ENCODE data around the gene CCDC187. TPM values are rescaled to one million over a fixed set of nuclear protein-coding genes. Genes with fewer than 3 reads are reported as not detected.

The CCDC187 gene
- total RNA-seq, 1 donor from 2014 or later: not detected

DNA sequence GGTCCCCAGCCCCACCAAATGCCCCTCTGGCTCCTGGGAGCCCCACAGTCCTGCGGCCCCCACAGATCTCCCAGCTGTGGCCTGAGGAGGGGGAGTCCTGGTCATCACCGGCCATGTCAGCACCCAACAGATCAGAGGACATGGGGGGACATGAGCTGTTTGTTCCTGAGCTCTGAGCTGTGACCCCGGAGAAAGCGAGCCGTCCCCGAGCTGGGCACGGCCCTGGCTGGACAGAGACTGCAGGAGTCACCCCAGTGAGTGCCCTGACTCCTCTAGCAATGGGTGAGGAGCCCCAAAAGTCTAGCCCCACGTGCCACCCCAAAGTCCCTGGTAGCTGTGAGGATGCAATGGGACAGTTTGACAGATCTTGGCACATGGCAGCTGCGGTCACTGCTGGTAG is 25.7 kb downstream of the CCDC187 start:
- intact Hi-C loops (cut with DNase I): no loop called here
- H3K27ac ChIP-seq: no peak overlapping the region
- H3K27me3 ChIP-seq: no peaks in the 10 kb centered on the region
- no peaks in the 10 kb centered on the region for H3K36me3 ChIP-seq
- no peak overlapping the region for H3K4me3 ChIP-seq
- no peaks in the 10 kb centered on the region for H3K9me3 ChIP-seq
- H3K4me1 ChIP-seq: no peaks in the 10 kb centered on the region
- TF ChIP-seq POLR2AphosphoS5 (IDR thresholded peaks at IDR 0.05; ENCODE audit: insufficient read depth in 1 of 2, low read depth in 1 of 2): no peak
- no peak for DNase-seq (ENCODE audit: extremely low spot score in 2 of 2)

DNA sequence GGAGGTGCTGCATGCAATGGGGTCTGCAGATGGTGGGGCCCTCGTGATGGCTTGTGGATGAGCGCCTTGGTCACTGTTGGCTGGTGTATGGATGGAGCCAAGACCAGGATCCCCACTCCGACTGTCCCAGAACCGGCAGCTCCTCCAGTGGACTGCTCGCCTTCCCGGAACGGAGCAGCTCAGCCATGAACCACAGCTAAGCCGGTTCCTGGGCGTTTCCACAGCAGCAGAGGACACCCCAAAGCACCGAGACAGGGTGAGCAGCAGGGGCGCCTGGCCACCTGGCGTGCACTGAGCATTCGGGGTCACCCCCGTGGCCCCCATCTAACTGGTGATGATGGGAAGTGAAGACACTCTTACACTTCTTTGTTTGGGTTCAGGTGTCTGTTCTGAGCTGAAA is 26.1 kb downstream of the CCDC187 start:
- H3K9me3 ChIP-seq: no peaks in the 10 kb centered on the region
- H3K4me1 ChIP-seq: no peaks in the 10 kb centered on the region
- H3K27ac ChIP-seq: no peak overlapping the region
- no peaks in the 10 kb centered on the region for H3K36me3 ChIP-seq
- TF ChIP-seq POLR2A (IDR thresholded peaks at IDR 0.05) (no peak), POLR2AphosphoS5 (IDR thresholded peaks at IDR 0.05; ENCODE audit: insufficient read depth in 1 of 2, low read depth in 1 of 2) (no peak)
- TF ChIP-seq, protein P1, sequence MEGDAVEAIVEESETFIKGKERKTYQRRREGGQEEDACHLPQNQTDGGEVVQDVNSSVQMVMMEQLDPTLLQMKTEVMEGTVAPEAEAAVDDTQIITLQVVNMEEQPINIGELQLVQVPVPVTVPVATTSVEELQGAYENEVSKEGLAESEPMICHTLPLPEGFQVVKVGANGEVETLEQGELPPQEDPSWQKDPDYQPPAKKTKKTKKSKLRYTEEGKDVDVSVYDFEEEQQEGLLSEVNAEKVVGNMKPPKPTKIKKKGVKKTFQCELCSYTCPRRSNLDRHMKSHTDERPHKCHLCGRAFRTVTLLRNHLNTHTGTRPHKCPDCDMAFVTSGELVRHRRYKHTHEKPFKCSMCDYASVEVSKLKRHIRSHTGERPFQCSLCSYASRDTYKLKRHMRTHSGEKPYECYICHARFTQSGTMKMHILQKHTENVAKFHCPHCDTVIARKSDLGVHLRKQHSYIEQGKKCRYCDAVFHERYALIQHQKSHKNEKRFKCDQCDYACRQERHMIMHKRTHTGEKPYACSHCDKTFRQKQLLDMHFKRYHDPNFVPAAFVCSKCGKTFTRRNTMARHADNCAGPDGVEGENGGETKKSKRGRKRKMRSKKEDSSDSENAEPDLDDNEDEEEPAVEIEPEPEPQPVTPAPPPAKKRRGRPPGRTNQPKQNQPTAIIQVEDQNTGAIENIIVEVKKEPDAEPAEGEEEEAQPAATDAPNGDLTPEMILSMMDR (IDR thresholded peaks at IDR 0.05): no peak
- H3K4me3 ChIP-seq: no peak overlapping the region
- DNase-seq (ENCODE audit: extremely low spot score in 2 of 2): no peak
- intact Hi-C loops (cut with DNase I): no loop called here
- no peaks in the 10 kb centered on the region for H3K27me3 ChIP-seq

GRCh38 chr9:136276716-136277115 is 27.2 kb downstream of the CCDC187 start:
- Histone ChIP-seq H3K27ac (no peak overlapping the region), H3K36me3 (no peaks in the 10 kb centered on the region), H3K27me3 (no peaks in the 10 kb centered on the region), H3K4me3 (no peak overlapping the region), H3K9me3 (no peaks in the 10 kb centered on the region), H3K4me1 (no peaks in the 10 kb centered on the region)
- TF ChIP-seq POLR2AphosphoS5 (IDR thresholded peaks at IDR 0.05; ENCODE audit: insufficient read depth in 1 of 2, low read depth in 1 of 2) (no peak), POLR2A (IDR thresholded peaks at IDR 0.05) (no peak)
- TF ChIP-seq, protein P1 (IDR thresholded peaks at IDR 0.05): no peak
- intact Hi-C loops (cut with DNase I): no loop called here
- DNase-seq (ENCODE audit: extremely low spot score in 2 of 2): no peak

DNA sequence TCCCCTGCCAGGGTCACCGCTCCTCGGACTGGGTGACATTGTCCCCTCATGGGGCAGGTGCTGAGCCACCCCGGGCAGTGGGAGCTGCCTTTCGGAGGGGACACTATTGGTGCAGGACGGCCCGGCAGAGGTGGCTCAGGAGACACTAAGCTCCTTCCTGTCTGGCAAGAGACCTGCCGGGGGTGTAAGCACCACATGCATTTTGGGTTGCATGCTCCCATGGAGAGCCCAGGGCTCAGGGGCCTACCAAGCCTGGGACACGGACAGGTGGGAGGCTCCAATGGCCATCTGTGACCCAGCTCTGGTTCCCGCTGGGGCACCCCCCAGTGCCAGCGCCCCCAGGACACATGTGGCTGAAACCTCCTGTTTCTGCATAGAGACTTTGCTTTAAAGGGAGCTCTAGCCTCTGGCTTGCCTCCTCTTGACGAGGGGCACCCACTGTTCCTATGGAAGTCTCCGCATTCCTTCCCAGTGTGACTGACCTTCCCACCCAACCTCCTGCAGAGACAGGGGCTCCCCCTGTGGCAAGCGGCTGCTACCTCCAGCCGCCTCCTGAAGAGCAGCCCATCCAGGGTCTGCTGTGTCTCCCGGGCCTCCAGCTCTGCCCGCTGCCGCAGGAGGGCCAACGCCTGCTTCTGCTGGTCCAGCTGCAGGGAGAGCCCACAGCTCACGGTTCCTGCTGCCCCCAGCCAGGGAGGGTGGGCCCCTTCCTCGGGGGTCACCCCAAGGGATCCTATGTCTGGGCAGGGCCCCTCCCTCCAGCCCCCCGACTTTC is 28.1 kb downstream of the CCDC187 start:
- Histone ChIP-seq H3K27ac (no peak overlapping the region), H3K4me3 (no peak overlapping the region), H3K4me1 (no peaks in the 10 kb centered on the region), H3K27me3 (no peaks in the 10 kb centered on the region), H3K9me3 (no peaks in the 10 kb centered on the region), H3K36me3 (no peaks in the 10 kb centered on the region)
- intact Hi-C loops (cut with DNase I): no loop called here
- no peak for DNase-seq (ENCODE audit: extremely low spot score in 2 of 2)
- TF ChIP-seq POLR2AphosphoS5 (IDR thresholded peaks at IDR 0.05; ENCODE audit: insufficient read depth in 1 of 2, low read depth in 1 of 2) (no peak), POLR2A (IDR thresholded peaks at IDR 0.05) (no peak)
- TF ChIP-seq, protein P1 (IDR thresholded peaks at IDR 0.05): no peak

- H3K27ac ChIP-seq: no peak overlapping the region
- H3K9me3 ChIP-seq: no peaks in the 10 kb centered on the region
- H3K4me1 ChIP-seq: no peaks in the 10 kb centered on the region
- no peak for DNase-seq (ENCODE audit: extremely low spot score in 2 of 2)
- intact Hi-C loops (cut with DNase I): no loop called here
- no peak overlapping the region for H3K4me3 ChIP-seq
- no peaks in the 10 kb centered on the region for H3K36me3 ChIP-seq
- TF ChIP-seq POLR2AphosphoS5 (IDR thresholded peaks at IDR 0.05; ENCODE audit: insufficient read depth in 1 of 2, low read depth in 1 of 2) (no peak), POLR2A (IDR thresholded peaks at IDR 0.05) (no peak)
- TF ChIP-seq, protein P1 (IDR thresholded peaks at IDR 0.05): no peak
- no peaks in the 10 kb centered on the region for H3K27me3 ChIP-seq
Measured at GRCh38 chr9:136274786-136275654, 28.9 kb downstream of the CCDC187 start.
